ENCODE results near the gene CKMT2. TPM values are rescaled to one million over a fixed set of nuclear protein-coding genes. Genes with fewer than 3 reads are reported as not detected.

Gene CKMT2
- total and polyA plus RNA-seq, 2 of the 8 experiments (the other 6 are each of a cell fraction or from before 2014, with no cell fraction given): 2.4 to 5.0 TPM

- Histone ChIP-seq H3K23me2 (ENCODE audit: low read depth, low read length) (no peaks in the 10 kb centered on the region; the same call in 1 of the 2 replicates), H2AK5ac (ENCODE audit: low read depth, low read length) (no peak overlapping the region), H3K4me3 (ENCODE audit: extremely low read depth in 1 of 4, insufficient read depth in 2 of 4, low read depth in 3 of 4, low read length in 4 of 4) (no peak overlapping the region), H3K4me1 (replicated peaks in 1 of 4; ENCODE audit: control insufficient read depth in 3 of 4, insufficient read depth in 4 of 4, low read length in 3 of 4) (peaks cover 0 to 4% (median 1%) of the 10 kb centered on the region in 4 experiments; a peak in 3 of 7 replicates), H3K79me1 (ENCODE audit: low read depth, low read length) (no peaks in the 10 kb centered on the region), H4K8ac (ENCODE audit: extremely low read depth, insufficient read depth, low read length) (no peak overlapping the region), H2BK120ac (replicated peaks; ENCODE audit: low read depth, low read length) (no peak overlapping the region), H3K27me3 (replicated peaks in 1 of 4; ENCODE audit: control insufficient read depth in 3 of 4, extremely low read depth in 1 of 4, insufficient read depth in 3 of 4, low read length in 3 of 4) (no peaks in the 10 kb centered on the region), H3K4me2 (ENCODE audit: insufficient read depth in 1 of 2, low read depth in 2 of 2, low read length in 2 of 2) (no peak overlapping the region), H2AFZ (ENCODE audit: low read length) (no peak overlapping the region), H3K23ac (ENCODE audit: insufficient read length) (no peak overlapping the region), H3K4ac (replicated peaks; ENCODE audit: insufficient read length, low read depth, low read length) (no peak overlapping the region), H3K36me3 (ENCODE audit: control insufficient read depth in 2 of 4, insufficient read depth in 4 of 4, low read length in 3 of 4) (no peaks in the 10 kb centered on the region), H3K56ac (replicated peaks; ENCODE audit: insufficient read length, low read depth, low read length) (no peak overlapping the region), H2BK20ac (ENCODE audit: low read length) (no peak overlapping the region), H3K79me2 (ENCODE audit: control insufficient read depth in 1 of 2, insufficient read depth in 2 of 2, low read length in 2 of 2) (no peaks in the 10 kb centered on the region), H4K5ac (ENCODE audit: insufficient read length, low read depth, low read length) (no peak overlapping the region), H3K27ac (ENCODE audit: low read depth, low read length) (no peak overlapping the region), H4K20me1 (replicated peaks in 1 of 2; ENCODE audit: control insufficient read depth in 1 of 2, insufficient read depth in 2 of 2, low read length in 2 of 2) (no peaks in the 10 kb centered on the region), H2BK15ac (ENCODE audit: low read length) (no peak overlapping the region), H3K9me3 (ENCODE audit: insufficient read depth in 2 of 2, low read depth in 1 of 2, low read length in 1 of 2) (no peaks in the 10 kb centered on the region), H3K18ac (ENCODE audit: extremely low read depth, low read length) (no peak overlapping the region), H2BK5ac (ENCODE audit: low read depth, low read length) (no peak overlapping the region), H3K9ac (replicated peaks in 1 of 4; ENCODE audit: extremely low read depth in 1 of 4, low read depth in 3 of 4, low read length in 3 of 4) (no peak overlapping the region), H3K14ac (ENCODE audit: insufficient read length) (no peak overlapping the region), H2BK12ac (ENCODE audit: low read depth, low read length) (no peak overlapping the region), H4K91ac (replicated peaks; ENCODE audit: insufficient read length, low read length) (no peak overlapping the region)
- CTCF ChIA-PET (ENCODE audit: partially characterized antibody): interaction anchor here (1.6 kb wide), 1 partner anchor 18 kb away, joined by 6 read pairs; no protein-coding TSS in a partner anchor
- 91% methylated on average over 6 of the region's 6 CpGs; no CpG with 5 or more reads in 1 of the 2 experiments for WGBS, 2 experiments (ENCODE audit: extremely low coverage in 1 of 2, insufficient coverage in 1 of 2, insufficient read length in 1 of 2, insufficient replicate concordance in 2 of 2, low coverage in 1 of 2, low lambda C conversion rate in 2 of 2, missing lambda C conversion rate in 1 of 2)
- no peak for DNase-seq (ENCODE audit: low read depth in 1 of 2, low spot score in 2 of 2)
- POLR2A ChIA-PET (ENCODE audit: partially characterized antibody): no interaction called here
- no peak for FAIRE-seq
- TF ChIP-seq JUND (IDR thresholded peaks at IDR 0.05; ENCODE audit: low read length) (no peak), CBX8 (IDR thresholded peaks at IDR 0.05; ENCODE audit: borderline replicate concordance, low read depth, low read length) (no peak), HDAC6 (IDR thresholded peaks at IDR 0.05; ENCODE audit: low read depth, low read length) (no peak), SP1 (IDR thresholded peaks at IDR 0.05; ENCODE audit: low read depth, low read length) (no peak), JUN (IDR thresholded peaks at IDR 0.05; ENCODE audit: low read depth, low read length) (no peak), RXRA (IDR thresholded peaks at IDR 0.05; ENCODE audit: insufficient read depth, low read depth, low read length) (no peak), NRF1 (IDR thresholded peaks at IDR 0.05; ENCODE audit: low read depth, low read length) (no peak), GABPA (IDR thresholded peaks at IDR 0.05; ENCODE audit: borderline replicate concordance, insufficient read depth, low read length) (no peak), EP300 (IDR thresholded peaks at IDR 0.05; ENCODE audit: borderline replicate concordance in 1 of 2, low read depth in 2 of 2, low read length in 2 of 2) (no peak), SIRT6 (IDR thresholded peaks at IDR 0.05; ENCODE audit: low read length) (no peak), PHF8 (conservative IDR thresholded peaks at IDR 0.05; ENCODE audit: low read depth, low read length) (no peak), POLR2AphosphoS5 (IDR thresholded peaks at IDR 0.05; ENCODE audit: low read depth, low read length) (no peak), E2F6 (IDR thresholded peaks at IDR 0.05) (no peak), CTBP2 (IDR thresholded peaks at IDR 0.05; ENCODE audit: borderline replicate concordance, insufficient read depth, insufficient read length, low read length) (no peak)
Measured at GRCh38 chr5:81187885-81188284, 45.2 kb upstream of the CKMT2 start.

Measured in H1 (cell line).